Measurements from ENCODE around the gene KRTAP1-3.

DNA sequence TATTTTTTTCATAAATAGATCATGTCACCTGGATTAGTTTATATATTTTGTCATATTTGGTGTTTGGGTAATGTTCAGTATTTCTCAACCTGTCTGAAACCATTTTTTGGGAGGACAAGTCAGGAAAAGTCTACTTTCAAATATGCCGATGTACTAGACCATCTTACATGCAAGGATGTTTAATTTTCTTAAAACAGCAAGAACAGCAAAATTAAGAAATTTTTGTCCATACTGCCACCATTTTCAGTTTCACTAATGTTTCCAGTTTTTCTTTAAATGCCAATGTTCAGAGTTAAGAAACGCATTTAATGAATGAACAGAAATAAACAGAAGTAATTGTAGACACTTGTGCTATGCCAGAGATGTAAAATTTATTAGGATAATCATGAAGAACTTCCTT is 41.6 kb downstream of the KRTAP1-3 start:
- TF ChIP-seq, protein P1, sequence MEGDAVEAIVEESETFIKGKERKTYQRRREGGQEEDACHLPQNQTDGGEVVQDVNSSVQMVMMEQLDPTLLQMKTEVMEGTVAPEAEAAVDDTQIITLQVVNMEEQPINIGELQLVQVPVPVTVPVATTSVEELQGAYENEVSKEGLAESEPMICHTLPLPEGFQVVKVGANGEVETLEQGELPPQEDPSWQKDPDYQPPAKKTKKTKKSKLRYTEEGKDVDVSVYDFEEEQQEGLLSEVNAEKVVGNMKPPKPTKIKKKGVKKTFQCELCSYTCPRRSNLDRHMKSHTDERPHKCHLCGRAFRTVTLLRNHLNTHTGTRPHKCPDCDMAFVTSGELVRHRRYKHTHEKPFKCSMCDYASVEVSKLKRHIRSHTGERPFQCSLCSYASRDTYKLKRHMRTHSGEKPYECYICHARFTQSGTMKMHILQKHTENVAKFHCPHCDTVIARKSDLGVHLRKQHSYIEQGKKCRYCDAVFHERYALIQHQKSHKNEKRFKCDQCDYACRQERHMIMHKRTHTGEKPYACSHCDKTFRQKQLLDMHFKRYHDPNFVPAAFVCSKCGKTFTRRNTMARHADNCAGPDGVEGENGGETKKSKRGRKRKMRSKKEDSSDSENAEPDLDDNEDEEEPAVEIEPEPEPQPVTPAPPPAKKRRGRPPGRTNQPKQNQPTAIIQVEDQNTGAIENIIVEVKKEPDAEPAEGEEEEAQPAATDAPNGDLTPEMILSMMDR (IDR thresholded peaks at IDR 0.05; ENCODE audit: low read depth, low read length), result no peak
- no peak for TF ChIP-seq EZH2phosphoT487 (IDR thresholded peaks at IDR 0.05; ENCODE audit: low read depth)
